Liver (tissue), 9 donors: ENCODE measurements around the gene PDGFC. TPM values are rescaled to one million over a fixed set of nuclear protein-coding genes. Genes with fewer than 3 reads are reported as not detected.

Experiments used
- DNase-seq: peaks from one replicate; pipeline ENCODE4 v3.0.0-alpha.2; 2017; ENCODE audit warnings: low spot score
- H3K27ac ChIP-seq, 2 donors: one replicate each; pipeline ENCODE4 v1.7.0; 2013; ENCODE audit warnings: inconsistent platforms in 2 of 2, low read length in 2 of 2, control low read depth in 1 of 2, low read depth in 1 of 2, mild to moderate bottlenecking in 1 of 2
- H3K27me3 ChIP-seq, 4 donors: one replicate each; pipeline versions ENCODE4 v1.6.1 to v1.7.0; 2013; ENCODE audit warnings: low read length in 3 of 4, inconsistent platforms in 1 of 4, mild to moderate bottlenecking in 1 of 4, moderate library complexity in 1 of 4; ENCODE audit not compliant: control insufficient read depth in 4 of 4, insufficient read depth in 4 of 4
- H3K36me3 ChIP-seq, 4 donors: one replicate each; pipeline versions ENCODE4 v1.6.1 to v1.7.0; 2013; ENCODE audit warnings: low read length in 3 of 4, mild to moderate bottlenecking in 3 of 4, low read depth in 1 of 4, moderate library complexity in 1 of 4; ENCODE audit not compliant: control insufficient read depth in 4 of 4, insufficient read depth in 3 of 4
- H3K4me1 ChIP-seq, 4 donors: one replicate each; pipeline versions ENCODE4 v1.6.1 to v1.7.0; 2013; ENCODE audit warnings: low read length in 3 of 4, mild to moderate bottlenecking in 3 of 4, moderate library complexity in 1 of 4; ENCODE audit not compliant: control insufficient read depth in 4 of 4, insufficient read depth in 4 of 4
- H3K4me3 ChIP-seq, 3 donors: one replicate each; pipeline versions ENCODE4 v1.6.1 to v1.7.0; 2013; ENCODE audit warnings: low read length in 3 of 3, control low read depth in 1 of 3, low read depth in 1 of 3, mild to moderate bottlenecking in 1 of 3
- H3K9ac ChIP-seq, 2 donors: one replicate each; pipeline ENCODE4 v1.7.0; 2013; ENCODE audit warnings: low read length in 2 of 2, mild to moderate bottlenecking in 2 of 2, moderate library complexity in 2 of 2, control low read depth in 1 of 2, low read depth in 1 of 2
- H3K9me3 ChIP-seq, 4 donors: one replicate each; pipeline versions ENCODE4 v1.6.1 to v1.7.0; 2013; ENCODE audit warnings: low read length in 3 of 4; ENCODE audit not compliant: control insufficient read depth in 4 of 4
- ATF3 ChIP-seq: IDR thresholded peaks from 2 replicates; pipeline ENCODE4 v1.6.1; 2016; ENCODE audit warnings: antibody characterized with exemption
- CTCF ChIP-seq: fragments of 150-350 bp; IDR thresholded peaks from 2 replicates; pipeline ENCODE4 v1.5.1; 2017; ENCODE audit warnings: improper control_type of control experiment, low read depth, low read length; ENCODE audit not compliant: missing input control
- EGR1 ChIP-seq, 2 donors: IDR thresholded peaks; 2 replicates each; pipeline ENCODE4 v1.6.1; 2016 to 2018; ENCODE audit warnings: antibody characterized with exemption in 2 of 2, low read depth in 2 of 2
- FOXA1 ChIP-seq: IDR thresholded peaks from 2 replicates; pipeline ENCODE4 v1.6.1; 2016; ENCODE audit warnings: antibody characterized with exemption
- FOXA2 ChIP-seq: IDR thresholded peaks from 2 replicates; pipeline ENCODE4 v1.6.1; 2016; ENCODE audit warnings: antibody characterized with exemption
- GABPA ChIP-seq, 2 donors: IDR thresholded peaks in 1 of 2; conservative IDR thresholded peaks in 1 of 2; 2 replicates each; pipeline ENCODE4 v1.6.1; 2016; ENCODE audit warnings: antibody characterized with exemption in 2 of 2, mild to moderate bottlenecking in 1 of 2, moderate library complexity in 1 of 2
- HNF4A ChIP-seq, 2 donors: conservative IDR thresholded peaks; 2 replicates each; pipeline ENCODE4 v1.6.1; 2016; ENCODE audit warnings: antibody characterized with exemption in 2 of 2, mild to moderate bottlenecking in 2 of 2
- HNF4G ChIP-seq: IDR thresholded peaks from 2 replicates; pipeline ENCODE4 v1.6.1; 2016; ENCODE audit warnings: antibody characterized with exemption
- JUND ChIP-seq, 2 donors: IDR thresholded peaks; 2 replicates each; pipeline ENCODE4 v1.6.1; 2016; ENCODE audit warnings: antibody characterized with exemption in 2 of 2
- MAX ChIP-seq: IDR thresholded peaks from 2 replicates; pipeline ENCODE4 v1.6.1; 2016; ENCODE audit warnings: antibody characterized with exemption
- NR2F2 ChIP-seq: IDR thresholded peaks from 2 replicates; pipeline ENCODE4 v1.6.1; 2016; ENCODE audit warnings: antibody characterized with exemption
- REST ChIP-seq: IDR thresholded peaks from 2 replicates; pipeline ENCODE4 v1.6.1; 2016; ENCODE audit warnings: antibody characterized with exemption, mild to moderate bottlenecking
- RXRA ChIP-seq, 2 donors: IDR thresholded peaks; 2 replicates each; pipeline ENCODE4 v1.6.1; 2017 to 2018; ENCODE audit warnings: antibody characterized with exemption in 2 of 2, mild to moderate bottlenecking in 1 of 2
- SP1 ChIP-seq: IDR thresholded peaks from 2 replicates; pipeline ENCODE4 v1.6.1; 2018; ENCODE audit warnings: antibody characterized with exemption, mild to moderate bottlenecking
- TAF1 ChIP-seq: conservative IDR thresholded peaks from 2 replicates; pipeline ENCODE4 v1.6.1; 2016; ENCODE audit warnings: antibody characterized with exemption, mild to moderate bottlenecking
- ZBTB33 ChIP-seq: IDR thresholded peaks from 2 replicates; pipeline ENCODE4 v1.6.1; 2016; ENCODE audit warnings: antibody characterized with exemption
- WGBS: extraction: QIAGEN DNeasy Blood & Tissue Kit; methylation state at CpG from one replicate; pipeline ENCODE4 v1.1.7; 2013; 5-methylcytosine and 5-hydroxymethylcytosine counted together
- polyA plus RNA-seq, 2 donors: library from polyadenylated mRNA; stranded (reverse) in 1 of 2; unstranded in 1 of 2; fragments of 200-250 nt in 1 of 2; fragments of >200 nt in 1 of 2; fragmentation: Nextera tagmentation in 1 of 2; extraction: Ambion mirVana in 1 of 2; gene quantifications; one replicate each; pipeline versions ENCODE4 v1.2.1 to v1.2.3, GENCODE V29; 2013 to 2015
- total RNA-seq, 2 donors: library from RNA; depleted of rRNA; stranded (reverse); fragments of >200 nt; gene quantifications; one replicate each; pipeline ENCODE4 v1.2.3, GENCODE V29; 2014
- donor health status: healthy.
- donor health status: healthy.
- donor health status: healthy.
- donor health status: healthy.
- donor health status: healthy.

The PDGFC gene
- total and polyA plus RNA-seq, 4 donors = 5.8 to 25.7 (median 9.7) TPM

GRCh38 chr4:156913234-156913633 lies 58.4 kb downstream of the PDGFC start:
- no peak for DNase-seq
- no peak overlapping the region for H3K4me3 ChIP-seq
- H3K9ac ChIP-seq = no peak overlapping the region
- no peak overlapping the region for H3K27ac ChIP-seq
- H3K36me3 ChIP-seq = no peaks in the 10 kb centered on the region
- peaks cover 0 to 2% (median 0%) of the 10 kb centered on the region in 4 donors for H3K9me3 ChIP-seq
- H3K27me3 ChIP-seq = no peaks in the 10 kb centered on the region
- H3K4me1 ChIP-seq = peaks cover 0 to 3% (median 0%) of the 10 kb centered on the region in 4 donors
- TF ChIP-seq FOXA2 (no peak), FOXA1 (no peak), REST (no peak), SP1 (peak; percentile 18), GABPA (IDR thresholded peaks at IDR 0.05 in 1 of 2, conservative IDR thresholded peaks at IDR 0.05 in 1 of 2) (no peak), RXRA (IDR thresholded peaks at IDR 0.05) (no peak), JUND (IDR thresholded peaks at IDR 0.05) (no peak), CTCF (no peak), TAF1 (no peak), NR2F2 (no peak), MAX (no peak), EGR1 (IDR thresholded peaks at IDR 0.05; ENCODE audit: low read depth in 2 of 2) (no peak), ATF3 (peak; percentile 34), HNF4G (peak; percentile 40), ZBTB33 (no peak), HNF4A (conservative IDR thresholded peaks at IDR 0.05) (peak; percentile 80 to 82)
- WGBS = 81% methylated on average over 4 of the region's 4 CpGs

- Histone ChIP-seq H3K27me3 (no peaks in the 10 kb centered on the region), H3K36me3 (no peaks in the 10 kb centered on the region), H3K9ac (no peak overlapping the region), H3K4me3 (no peak overlapping the region), H3K9me3 (peaks cover 0 to 2% (median 0%) of the 10 kb centered on the region in 4 donors), H3K4me1 (peaks cover 0 to 8% (median 3%) of the 10 kb centered on the region in 4 donors), H3K27ac (no peak overlapping the region)
- 88% methylated on average over 2 of the region's 2 CpGs for WGBS
- no peak for DNase-seq
- TF ChIP-seq SP1 (no peak), FOXA2 (no peak), TAF1 (no peak), MAX (no peak), CTCF (no peak)
These were observed 62.6 kb downstream of the PDGFC start for GRCh38 chr4:156909010-156909409.
